H9 (cell line): ENCODE measurements around the gene CTDNEP1. TPM values are rescaled to one million over a fixed set of nuclear protein-coding genes. Genes with fewer than 3 reads are reported as not detected.
A peak's percentile ranks its signal among the peaks of the same experiment; 100 is the strongest.

ENCODE experiments used
- DNase-seq: peaks from one replicate; pipeline ENCODE4 v3.0.0-alpha.2; 2017
- H2AFZ ChIP-seq: one replicate; pipeline ENCODE4 v1.6.1; 2013; ENCODE audit warnings: mild to moderate bottlenecking, low read length, control low read depth, moderate library complexity
- H2AK5ac ChIP-seq: 2 replicates; pipeline ENCODE4 v1.6.1; 2013; ENCODE audit warnings: low read length, control low read depth, mixed read lengths; ENCODE audit not compliant: insufficient read length
- H2BK120ac ChIP-seq: one replicate; pipeline ENCODE4 v1.6.1; 2013; ENCODE audit warnings: low read depth, mild to moderate bottlenecking, low read length, control low read depth, inconsistent platforms; ENCODE audit not compliant: poor library complexity, severe bottlenecking
- H2BK12ac ChIP-seq: 2 replicates; pipeline ENCODE4 v1.6.1; 2013; ENCODE audit warnings: low read length, control low read depth, mixed read lengths, low read depth; ENCODE audit not compliant: insufficient read length
- H2BK15ac ChIP-seq: 2 replicates; pipeline ENCODE4 v1.6.1; 2013; ENCODE audit warnings: low read depth, low read length, control low read depth
- H2BK20ac ChIP-seq: one replicate; pipeline ENCODE4 v1.6.1; 2013; ENCODE audit warnings: low read depth, mild to moderate bottlenecking, low read length, control low read depth, inconsistent platforms; ENCODE audit not compliant: poor library complexity, severe bottlenecking
- H2BK5ac ChIP-seq: 2 replicates; pipeline ENCODE4 v1.6.1; 2013; ENCODE audit warnings: low read length, control low read depth, mixed read lengths; ENCODE audit not compliant: insufficient read length
- H3K14ac ChIP-seq: 2 replicates; pipeline ENCODE4 v1.6.1; 2013; ENCODE audit warnings: low read length, control low read depth; ENCODE audit not compliant: insufficient read depth
- H3K18ac ChIP-seq: 2 replicates; pipeline ENCODE4 v1.6.1; 2013; ENCODE audit warnings: low read depth, mild to moderate bottlenecking, mixed read lengths, low read length, control low read depth; ENCODE audit not compliant: insufficient read length
- H3K23ac ChIP-seq: 2 replicates; pipeline ENCODE4 v1.6.1; 2013; ENCODE audit warnings: low read length, control low read depth, mixed read lengths, low read depth; ENCODE audit not compliant: insufficient read length
- H3K23me2 ChIP-seq: 2 replicates; pipeline ENCODE4 v1.6.1; 2013; ENCODE audit warnings: low read depth, mild to moderate bottlenecking, mixed read lengths, low read length, control low read depth; ENCODE audit not compliant: insufficient read length, poor library complexity, severe bottlenecking
- H3K27ac ChIP-seq: 2 replicates; pipeline ENCODE4 v1.5.1; 2013; ENCODE audit warnings: low read length, control low read depth, mixed read lengths, low read depth; ENCODE audit not compliant: insufficient read length
- H3K27me3 ChIP-seq: 2 replicates; pipeline ENCODE4 v1.6.1; 2013; ENCODE audit warnings: low read length, control low read depth, inconsistent platforms; ENCODE audit not compliant: insufficient read depth
- H3K4ac ChIP-seq: 2 replicates; pipeline ENCODE4 v1.6.1; 2013; ENCODE audit warnings: low read depth, mild to moderate bottlenecking, control low read depth, inconsistent platforms, low read length, moderate library complexity
- H3K4me1 ChIP-seq: 2 replicates; pipeline ENCODE4 v1.6.1; 2013; ENCODE audit warnings: low read length, control low read depth, inconsistent platforms; ENCODE audit not compliant: insufficient read depth
- H3K4me2 ChIP-seq: 2 replicates; pipeline ENCODE4 v1.6.1; 2013; ENCODE audit warnings: low read length, control low read depth, mixed read lengths; ENCODE audit not compliant: insufficient read length, insufficient read depth
- H3K56ac ChIP-seq: 2 replicates; pipeline ENCODE4 v1.6.1; 2013; ENCODE audit warnings: low read depth, mild to moderate bottlenecking, mixed read lengths, low read length, control low read depth; ENCODE audit not compliant: insufficient read length
- H3K79me1 ChIP-seq: 2 replicates; pipeline ENCODE4 v1.6.1; 2013; ENCODE audit warnings: low read depth, mild to moderate bottlenecking, moderate library complexity, low read length, control low read depth, inconsistent platforms; ENCODE audit not compliant: insufficient read depth, poor library complexity, severe bottlenecking
- H3K79me2 ChIP-seq: 2 replicates; pipeline ENCODE4 v1.6.1; 2013; ENCODE audit warnings: low read length, control low read depth, inconsistent platforms; ENCODE audit not compliant: insufficient read depth
- H3K9ac ChIP-seq: 2 replicates; pipeline ENCODE4 v1.6.1; 2013; ENCODE audit warnings: low read length, control low read depth, mixed read lengths; ENCODE audit not compliant: insufficient read length; ENCODE audit errors: extremely low read depth
- H3K9me3 ChIP-seq: one replicate; pipeline ENCODE4 v1.6.1; 2013; ENCODE audit warnings: low read depth, low read length, inconsistent platforms; ENCODE audit not compliant: control insufficient read depth
- H3T11ph ChIP-seq: one replicate; pipeline ENCODE4 v1.6.1; 2013; ENCODE audit warnings: mild to moderate bottlenecking, low read length, control low read depth, inconsistent platforms
- H4K20me1 ChIP-seq: one replicate; pipeline ENCODE4 v1.6.1; 2013; ENCODE audit not compliant: control insufficient read depth, insufficient read length, insufficient read depth
- H4K5ac ChIP-seq: 2 replicates; pipeline ENCODE4 v1.6.1; 2013; ENCODE audit warnings: low read depth, mild to moderate bottlenecking, mixed read lengths, low read length, control low read depth; ENCODE audit not compliant: insufficient read length
- H4K8ac ChIP-seq: replicated peaks from 2 replicates; pipeline ENCODE4 v1.6.1; 2013; ENCODE audit warnings: low read length, control low read depth, mixed read lengths, low read depth; ENCODE audit not compliant: insufficient read length
- H4K91ac ChIP-seq: 2 replicates; pipeline ENCODE4 v1.6.1; 2013; ENCODE audit warnings: low read depth, mild to moderate bottlenecking, moderate library complexity, mixed read lengths, low read length, control low read depth; ENCODE audit not compliant: insufficient read length
- H3K27ac Mint-ChIP-seq, 3 experiments: 2 replicates in 2 of 3; 3 replicates in 1 of 3; pipeline ENCODE4 v1.8.0; 2020 to 2021; ENCODE audit warnings: mixed read lengths in 3 of 3, mild to moderate bottlenecking in 1 of 3, moderate library complexity in 1 of 3
- H3K27me3 Mint-ChIP-seq: 2 replicates; pipeline ENCODE4 v1.8.0; 2021; ENCODE audit warnings: low read depth, mild to moderate bottlenecking, moderate library complexity, mixed read lengths
- H3K36me3 Mint-ChIP-seq, 3 experiments: 2 replicates in 2 of 3; 3 replicates in 1 of 3; pipeline ENCODE4 v1.8.0; 2020 to 2021; ENCODE audit warnings: low read depth in 3 of 3, mixed read lengths in 3 of 3; ENCODE audit not compliant: insufficient read depth in 1 of 3
- H3K4me1 Mint-ChIP-seq, 2 experiments: 2 replicates each; pipeline ENCODE4 v1.8.0; 2020; ENCODE audit warnings: mixed read lengths in 2 of 2
- H3K4me3 Mint-ChIP-seq, 2 experiments: 2 replicates in 1 of 2; 3 replicates in 1 of 2; pipeline ENCODE4 v1.8.0; 2020 to 2021; ENCODE audit warnings: mild to moderate bottlenecking in 2 of 2, mixed read lengths in 2 of 2, moderate library complexity in 1 of 2
- H3K9me3 Mint-ChIP-seq, 2 experiments: 2 replicates in 1 of 2; 3 replicates in 1 of 2; pipeline ENCODE4 v1.8.0; 2020; ENCODE audit warnings: mild to moderate bottlenecking in 2 of 2, mixed read lengths in 2 of 2, moderate library complexity in 1 of 2
- WGBS: extraction: QIAGEN DNeasy Blood & Tissue Kit; methylation state at CpG from one replicate; pipeline ENCODE4 v1.1.7; 2013; ENCODE audit warnings: missing lambda C conversion rate, low lambda C conversion rate, mixed read lengths; ENCODE audit not compliant: insufficient read length; ENCODE audit errors: extremely low coverage; 5-methylcytosine and 5-hydroxymethylcytosine counted together
- total RNA-seq: library from RNA; stranded (reverse); gene quantifications from 2 replicates; pipeline ENCODE4 v1.2.1, GENCODE V29; 2021
- TF ChIP-seq, protein P1 (sequence below): fragments of 200-600 bp; sonication (generic); conservative IDR thresholded peaks from 3 replicates; pipeline ENCODE4 v1.8.0; 2021; ENCODE audit warnings: antibody characterized with exemption, mild to moderate bottlenecking

Gene CTDNEP1
- total RNA-seq, 1 experiment from 2014 or later, result 134 TPM

DNA sequence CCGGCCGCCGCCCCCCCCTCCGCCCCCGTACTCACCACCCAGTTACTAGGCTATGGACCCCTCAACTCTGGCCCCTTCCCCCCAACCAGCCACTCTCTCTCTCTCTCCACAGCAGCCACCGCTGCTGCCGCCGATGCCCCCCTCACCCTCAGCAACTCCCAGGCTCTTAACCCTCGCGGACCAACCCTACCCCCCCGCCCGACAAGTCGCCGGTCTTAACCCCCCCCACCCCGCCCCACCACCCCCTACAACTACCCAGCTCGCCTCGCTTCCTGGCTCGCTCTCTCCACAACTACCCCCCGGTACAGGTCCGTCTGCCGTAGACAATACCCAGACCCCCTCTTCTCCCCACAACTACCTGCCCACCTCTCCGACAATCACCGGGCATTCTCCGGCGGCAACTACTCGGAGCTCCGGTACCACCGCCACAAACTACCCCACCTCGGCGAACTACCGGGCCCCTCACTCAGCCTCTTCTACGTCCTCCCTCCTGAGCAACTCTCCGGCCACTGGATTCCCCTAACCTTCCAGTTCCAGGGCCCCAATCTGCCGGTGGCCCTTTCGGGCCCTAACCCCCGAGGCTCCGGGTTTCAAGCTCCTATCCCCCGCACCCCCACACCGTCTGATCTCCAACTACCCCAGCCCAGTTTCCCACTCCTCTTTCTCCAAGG lies 13.0 kb downstream of the CTDNEP1 start:
- peaks cover 9% of the 10 kb centered on the region; the same call in 1 of the 2 replicates for H3K79me2 ChIP-seq
- peak overlapping the region; percentile 95 to 99 (median 97); a peak in 6 of 7 replicates for H3K27ac Mint-ChIP-seq
- peaks cover 9% of the 10 kb centered on the region for H3K79me1 ChIP-seq
- H3K9ac ChIP-seq, result peak overlapping the region; percentile 72
- H2BK5ac ChIP-seq, result no peak overlapping the region
- no peaks in the 10 kb centered on the region for H4K20me1 ChIP-seq
- no peak overlapping the region for H2BK15ac ChIP-seq
- no peak overlapping the region for H4K91ac ChIP-seq
- H3K18ac ChIP-seq, result peak overlapping the region; percentile 51
- H3K4me1 Mint-ChIP-seq, result peaks cover 42 to 55% of the 10 kb centered on the region in 2 experiments
- peaks cover 11% of the 10 kb centered on the region for H3K23me2 ChIP-seq
- H2AK5ac ChIP-seq, result no peak overlapping the region
- no peaks in the 10 kb centered on the region for H3K27me3 ChIP-seq
- H3K14ac ChIP-seq, result peak overlapping the region; percentile 66
- no peak overlapping the region for H3K27ac ChIP-seq
- no peak overlapping the region for H4K8ac ChIP-seq
- H3K9me3 Mint-ChIP-seq, result peaks cover 0 to 2% of the 10 kb centered on the region in 2 experiments; a peak in 2 of 5 replicates
- H3K36me3 Mint-ChIP-seq, result peaks cover 33 to 59% (median 49%) of the 10 kb centered on the region in 3 experiments
- H3T11ph ChIP-seq, result no peak overlapping the region
- no peak overlapping the region for H2BK20ac ChIP-seq
- H3K4ac ChIP-seq, result no peak overlapping the region
- H3K9me3 ChIP-seq, result no peaks in the 10 kb centered on the region
- H3K27me3 Mint-ChIP-seq, result no peaks in the 10 kb centered on the region; the same call in 1 of the 2 replicates
- TF ChIP-seq, protein P1, sequence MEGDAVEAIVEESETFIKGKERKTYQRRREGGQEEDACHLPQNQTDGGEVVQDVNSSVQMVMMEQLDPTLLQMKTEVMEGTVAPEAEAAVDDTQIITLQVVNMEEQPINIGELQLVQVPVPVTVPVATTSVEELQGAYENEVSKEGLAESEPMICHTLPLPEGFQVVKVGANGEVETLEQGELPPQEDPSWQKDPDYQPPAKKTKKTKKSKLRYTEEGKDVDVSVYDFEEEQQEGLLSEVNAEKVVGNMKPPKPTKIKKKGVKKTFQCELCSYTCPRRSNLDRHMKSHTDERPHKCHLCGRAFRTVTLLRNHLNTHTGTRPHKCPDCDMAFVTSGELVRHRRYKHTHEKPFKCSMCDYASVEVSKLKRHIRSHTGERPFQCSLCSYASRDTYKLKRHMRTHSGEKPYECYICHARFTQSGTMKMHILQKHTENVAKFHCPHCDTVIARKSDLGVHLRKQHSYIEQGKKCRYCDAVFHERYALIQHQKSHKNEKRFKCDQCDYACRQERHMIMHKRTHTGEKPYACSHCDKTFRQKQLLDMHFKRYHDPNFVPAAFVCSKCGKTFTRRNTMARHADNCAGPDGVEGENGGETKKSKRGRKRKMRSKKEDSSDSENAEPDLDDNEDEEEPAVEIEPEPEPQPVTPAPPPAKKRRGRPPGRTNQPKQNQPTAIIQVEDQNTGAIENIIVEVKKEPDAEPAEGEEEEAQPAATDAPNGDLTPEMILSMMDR, result no peak
- H2BK12ac ChIP-seq, result no peak overlapping the region
- H2AFZ ChIP-seq, result no peak overlapping the region
- WGBS, result no CpG with 5 or more reads among the region's 39 CpGs
- H3K56ac ChIP-seq, result no peak overlapping the region
- peak overlapping the region; percentile 95 to 97 for H3K4me3 Mint-ChIP-seq
- H4K5ac ChIP-seq, result no peak overlapping the region
- peak overlapping the region; percentile 53 for H3K4me2 ChIP-seq
- H3K4me1 ChIP-seq, result no peaks in the 10 kb centered on the region
- H2BK120ac ChIP-seq, result no peak overlapping the region
- peak; percentile 58 for DNase-seq
- no peak overlapping the region for H3K23ac ChIP-seq
